Pancreas (tissue), 10 donors: ENCODE results near the gene CCDC81. TPM values are rescaled to one million over a fixed set of nuclear protein-coding genes. Genes with fewer than 3 reads are reported as not detected.

Source experiments
- ATAC-seq, 4 donors: fragments of 200-7000 bp; cut with Tn5 transposase; one replicate each; pipeline versions ENCODE4 v1.8.0 to v1.9.1; 2020; ENCODE audit warnings: mild to moderate bottlenecking in 4 of 4, moderate library complexity in 4 of 4
- DNase-seq, 6 donors: peaks; one replicate each; pipeline ENCODE4 v3.0.0-alpha.2; 2020
- FAIRE-seq: peaks from 2 replicates; lab custom pipeline; 2012; peaks lifted over from hg19 to GRCh38; lab: Jason Lieb, UNC
- H3K27ac ChIP-seq, 4 donors: fragments of 200-600 bp; sonication (generic); 1 replicate in 3 of 4; 2 replicates in 1 of 4; pipeline versions ENCODE4 v1.5.0 to v1.8.0; 2020
- H3K27me3 ChIP-seq, 4 donors: fragments of 200-600 bp; one replicate each; pipeline ENCODE4 v1.8.0; 2021
- H3K36me3 ChIP-seq, 3 donors: fragments of 200-600 bp; sonication (generic) in 1 of 3; one replicate each; pipeline versions ENCODE4 v1.5.0 to v1.8.0; 2020 to 2021
- H3K4me1 ChIP-seq, 3 donors: fragments of 200-600 bp; one replicate each; pipeline ENCODE4 v1.8.0; 2021
- H3K4me3 ChIP-seq, 4 donors: fragments of 200-600 bp; sonication (generic) in 2 of 4; one replicate each; pipeline versions ENCODE4 v1.5.0 to v1.8.0; 2020 to 2021
- H3K9me3 ChIP-seq, 4 donors: fragments of 200-600 bp; one replicate each; pipeline ENCODE4 v1.8.0; 2021
- CTCF ChIP-seq, 4 donors: fragments of 200-600 bp; sonication (generic) in 3 of 4; IDR thresholded peaks; one replicate each; pipeline versions ENCODE4 v1.5.0 to v1.8.0; 2021; ENCODE audit warnings: antibody characterized with exemption in 4 of 4
- WGBS, 2 donors: extraction: QIAGEN DNeasy Blood & Tissue Kit; methylation state at CpG; one replicate each; pipeline ENCODE4 v1.1.7; 2013; 5-methylcytosine and 5-hydroxymethylcytosine counted together
- intact Hi-C, 3 donors: fragments of 100-400 bp; cut with DNase I; formaldehyde crosslinking; loops; one replicate each; pipeline versions ENCODE4 v1.11.1 to v1.14.2; 2022
- polyA plus RNA-seq, 2 donors: library from polyadenylated mRNA; stranded (reverse); fragments of 200-250 nt; gene quantifications; one replicate each; pipeline ENCODE4 v1.2.3, GENCODE V29; 2013
- total RNA-seq, 6 donors: library from RNA; stranded (reverse); fragmentation: NEBNext Ultra II Directional in 4 of 6; extraction: Animal tissue kit (Norgen Biotek cat#: 25700) in 4 of 6; gene quantifications; one replicate each; pipeline versions ENCODE4 v1.2.1 to v1.2.4, GENCODE V29; 2021 to 2023
- donor health status: healthy with polysubstance abuse.
- donor health status: DM: no; HTN: no; CAD: no; lungs with moderate emphysema.
- donor health status: DM: no; HTN: no; CAD: no.
- donor health status: control.
- donor health status: control.
- donor health status: Bipolar disorder and iron deficiency.
- donor health status: DM: yes; HTN: yes; CAD: no.
- donor health status: DM: no; HTN: no; CAD: no.
- donor health status: DM: no; HTN: no; CAD: no.
- donor health status: DM: yes; HTN: yes; CAD: no.

Gene CCDC81
- total and polyA plus RNA-seq, 8 donors, result 0.09 to 0.77 (median 0.34) TPM; not detected in 1

GRCh38 chr11:86469491-86470388, 95.1 kb downstream of the CCDC81 start:
- no peak overlapping the region for H3K4me3 ChIP-seq
- FAIRE-seq (no peak), DNase-seq (no peak), ATAC-seq (peak in 2 of 4 donors; percentile 52 to 57)
- intact Hi-C loops, result loop anchor here in 1 of 3 donors (10.0 kb wide), 1 partner anchor 345 kb away; no protein-coding TSS in a partner anchor
- no peak for TF ChIP-seq CTCF (IDR thresholded peaks at IDR 0.05)
- H3K27me3 ChIP-seq, result no peaks in the 10 kb centered on the region
- no peaks in the 10 kb centered on the region for H3K9me3 ChIP-seq
- H3K27ac ChIP-seq, result no peak overlapping the region
- 82 to 93% methylated on average over 5 of the region's 5 CpGs for WGBS, 2 donors
- H3K4me1 ChIP-seq, result peaks cover 0 to 2% (median 0%) of the 10 kb centered on the region in 3 donors
- H3K36me3 ChIP-seq, result no peaks in the 10 kb centered on the region

Other genes with a start within 250 kb of the CCDC81 start
- gene EED, start 130.1 kb upstream of the CCDC81 start, total RNA-seq, result 10 to 100 TPM in 1 of 6 donors, 1 to 10 TPM in 5; 5.1 to 12.0 (median 8.3) TPM
- 10 to 100 TPM; 11.5 to 14.0 TPM for gene EED, start 130.1 kb upstream of the CCDC81 start, polyA plus RNA-seq
- gene HIKESHI, start 72.6 kb upstream of the CCDC81 start, total RNA-seq, result 10 to 100 TPM in 4 of 6 donors, 1 to 10 TPM in 2; 7.8 to 14.4 (median 10.5) TPM
- 10 to 100 TPM; 13.2 to 22.5 TPM for gene HIKESHI, start 72.6 kb upstream of the CCDC81 start, polyA plus RNA-seq